Endothelial cell of umbilical vein (primary cell): ENCODE measurements around the gene ZNG1F. TPM values are rescaled to one million over a fixed set of nuclear protein-coding genes. Genes with fewer than 3 reads are reported as not detected.
"Not testable (repeated sequence)": the region's sequence is repeated elsewhere in the genome, so short reads cannot be mapped to it uniquely, and the experiment has no call there.

ENCODE experiments used
- BruUV-seq: library from RNA; stranded (reverse); fragments of 400-500 nt; replicated peaks from 2 replicates; lab custom pipeline; 2021; lab: Mats Ljungman, UMichigan
- CTCF ChIA-PET: fragments of 300-600, 350-600 bp; sonication (Branson Sonifier 250); formaldehyde crosslinking; loops from one replicate; lab custom pipeline; 2021; ENCODE audit warnings: antibody characterized with exemption, inconsistent platforms; lab: Charles Lee
- POLR2A ChIA-PET: fragments of 300-600, 350-600 bp; sonication (Branson Sonifier 250); formaldehyde crosslinking; loops from one replicate; lab custom pipeline; 2021; ENCODE audit warnings: antibody characterized with exemption, inconsistent platforms; lab: Charles Lee
- DNase-seq: peaks from one replicate; pipeline ENCODE4 v3.0.0-alpha.2; 2011; ENCODE audit warnings: low read depth, low spot score
- FAIRE-seq: peaks from 2 replicates; lab custom pipeline; 2011; peaks lifted over from hg19 to GRCh38; lab: Jason Lieb, UNC
- H2AFZ ChIP-seq: 2 replicates; pipeline ENCODE4 v1.6.0; 2012; ENCODE audit warnings: low read depth, low read length, control low read depth, inconsistent platforms
- H3K27ac ChIP-seq: 2 replicates; pipeline ENCODE4 v1.5.1; 2011; ENCODE audit warnings: low read depth, mild to moderate bottlenecking, control low read depth, low read length, moderate library complexity; ENCODE audit not compliant: insufficient read depth
- H3K27me3 ChIP-seq, 2 experiments: 2 replicates each; pipeline versions ENCODE4 v1.6.0 to v1.6.1; 2011; ENCODE audit warnings: low read length in 2 of 2, mixed read lengths in 1 of 2; ENCODE audit not compliant: control insufficient read depth in 2 of 2, insufficient read depth in 2 of 2
- H3K36me3 ChIP-seq, 2 experiments: 2 replicates in 1 of 2; 3 replicates in 1 of 2; pipeline ENCODE4 v1.5.1; 2011; ENCODE audit warnings: low read length in 2 of 2, mild to moderate bottlenecking in 1 of 2, moderate library complexity in 1 of 2; ENCODE audit not compliant: control insufficient read depth in 2 of 2, insufficient read depth in 2 of 2; ENCODE audit errors: extremely low read depth in 1 of 2
- H3K4me1 ChIP-seq: 3 replicates; pipeline ENCODE4 v1.5.1; 2011; ENCODE audit warnings: mild to moderate bottlenecking, low read length; ENCODE audit not compliant: control insufficient read depth, insufficient read depth; ENCODE audit errors: extremely low read depth
- H3K4me2 ChIP-seq: 2 replicates; pipeline ENCODE4 v1.6.1; 2011; ENCODE audit warnings: low read length, control low read depth, mixed read lengths; ENCODE audit not compliant: insufficient read depth
- H3K4me3 ChIP-seq, 3 experiments: fragments of 200-600 bp in 1 of 3; sonication (generic), shearing (Covaris generic) in 1 of 3; replicated peaks in 1 of 3; 2 replicates each; pipeline ENCODE4 v1.5.1; 2011 to 2016; ENCODE audit warnings: control low read depth in 3 of 3, low read length in 3 of 3, mild to moderate bottlenecking in 2 of 3, inconsistent platforms in 1 of 3, low read depth in 1 of 3, moderate library complexity in 1 of 3; ENCODE audit not compliant: insufficient read depth in 1 of 3
- H3K79me2 ChIP-seq: 2 replicates; pipeline ENCODE4 v1.6.0; 2012; ENCODE audit warnings: low read length, inconsistent platforms; ENCODE audit not compliant: control insufficient read depth, insufficient read depth
- H3K9ac ChIP-seq: replicated peaks from 2 replicates; pipeline ENCODE3; 2011; ENCODE audit warnings: low read length, control low read depth; ENCODE audit not compliant: insufficient read depth; ENCODE audit errors: extremely low read depth
- H3K9me1 ChIP-seq: replicated peaks from 3 replicates; pipeline ENCODE4 v1.6.0; 2011; ENCODE audit warnings: mild to moderate bottlenecking, low read length; ENCODE audit not compliant: control insufficient read depth, insufficient read depth; ENCODE audit errors: extremely low read depth
- H3K9me3 ChIP-seq: replicated peaks from 2 replicates; pipeline ENCODE4 v1.5.1; 2012; ENCODE audit warnings: low read length, inconsistent platforms; ENCODE audit not compliant: control insufficient read depth, insufficient read depth
- H4K20me1 ChIP-seq: replicated peaks from 2 replicates; pipeline ENCODE3; 2011; ENCODE audit warnings: mild to moderate bottlenecking, low read length; ENCODE audit not compliant: control insufficient read depth, insufficient read depth; ENCODE audit errors: extremely low read depth
- dilution Hi-C: fragments of 300-500 bp; cut with MboI; formaldehyde crosslinking; loops from one replicate; pipeline ENCODE4 v1.15.0; 2019; ENCODE audit warnings: low sequenced_read_pairs; ENCODE audit not compliant: extremely low pct_ligation_motif_present
- intact Hi-C: fragments of 100-400 bp; cut with micrococcal nuclease; formaldehyde crosslinking; loops from one replicate; pipeline ENCODE4 v1.10.0; 2022
- polyA plus RNA-seq, 4 experiments: library from polyadenylated mRNA; depleted of rRNA in 3 of 4; stranded (reverse) in 3 of 4; unstranded in 1 of 4; fragments of >200 nt; gene quantifications; 2 replicates each; pipeline versions ENCODE4 v1.2.1 to v1.2.3, GENCODE V29; 2011 to 2012; ENCODE audit warnings: missing spikeins in 1 of 4
- total RNA-seq: library from RNA; stranded (reverse); gene quantifications from 2 replicates; pipeline ENCODE4 v1.2.3, GENCODE V29; 2021

The ZNG1F gene
- total and polyA plus RNA-seq, 2 donors (not counting 3 experiments of a cell fraction or from before 2014, with no cell fraction given) = 7.3 to 20.4 TPM

GRCh38 chr9:41108816-41109215, 80.3 kb downstream of the ZNG1F start:
- H3K4me2 ChIP-seq, dilution Hi-C loops, H3K79me2 ChIP-seq, intact Hi-C loops, DNase-seq, POLR2A ChIA-PET, BruUV-seq, FAIRE-seq, H2AFZ ChIP-seq, H3K27me3 ChIP-seq, H3K9ac ChIP-seq, H3K36me3 ChIP-seq, CTCF ChIA-PET, H3K9me3 ChIP-seq, H4K20me1 ChIP-seq, H3K9me1 ChIP-seq, H3K27ac ChIP-seq, H3K4me3 ChIP-seq, H3K4me1 ChIP-seq: not testable (repeated sequence)

GRCh38 chr9:41106472-41107116, 82.5 kb downstream of the ZNG1F start:
- dilution Hi-C loops, CTCF ChIA-PET, H3K4me3 ChIP-seq, H3K27ac ChIP-seq, H3K9me1 ChIP-seq, FAIRE-seq, H4K20me1 ChIP-seq, H3K27me3 ChIP-seq, DNase-seq, H3K4me2 ChIP-seq, H3K36me3 ChIP-seq, intact Hi-C loops, POLR2A ChIA-PET, H3K79me2 ChIP-seq, H3K9ac ChIP-seq, H2AFZ ChIP-seq, H3K4me1 ChIP-seq, H3K9me3 ChIP-seq, BruUV-seq: not testable (repeated sequence)

- H3K9me1 ChIP-seq, POLR2A ChIA-PET, dilution Hi-C loops, H3K9me3 ChIP-seq, H3K9ac ChIP-seq, CTCF ChIA-PET, BruUV-seq, H3K36me3 ChIP-seq, H3K79me2 ChIP-seq, H3K4me3 ChIP-seq, H3K27ac ChIP-seq, H2AFZ ChIP-seq, DNase-seq, H3K4me1 ChIP-seq, H3K4me2 ChIP-seq, H3K27me3 ChIP-seq, H4K20me1 ChIP-seq, FAIRE-seq, intact Hi-C loops: not testable (repeated sequence)
Observed at GRCh38 chr9:41105557-41106253, 83.4 kb downstream of the ZNG1F start.

- BruUV-seq, POLR2A ChIA-PET, H3K4me1 ChIP-seq, H2AFZ ChIP-seq, H3K4me2 ChIP-seq, H3K9ac ChIP-seq, H4K20me1 ChIP-seq, dilution Hi-C loops, FAIRE-seq, CTCF ChIA-PET, H3K27me3 ChIP-seq, H3K9me3 ChIP-seq, H3K79me2 ChIP-seq, DNase-seq, H3K27ac ChIP-seq, H3K4me3 ChIP-seq, H3K36me3 ChIP-seq, H3K9me1 ChIP-seq, intact Hi-C loops: not testable (repeated sequence)
Observed at GRCh38 chr9:41104542-41104941, 84.6 kb downstream of the ZNG1F start.
